Measurements from ENCODE around the gene SYS1. TPM values are rescaled to one million over a fixed set of nuclear protein-coding genes. Genes with fewer than 3 reads are reported as not detected.

Gene SYS1
- total RNA-seq, 1 experiment from 2014 or later = 29.1 TPM

DNA sequence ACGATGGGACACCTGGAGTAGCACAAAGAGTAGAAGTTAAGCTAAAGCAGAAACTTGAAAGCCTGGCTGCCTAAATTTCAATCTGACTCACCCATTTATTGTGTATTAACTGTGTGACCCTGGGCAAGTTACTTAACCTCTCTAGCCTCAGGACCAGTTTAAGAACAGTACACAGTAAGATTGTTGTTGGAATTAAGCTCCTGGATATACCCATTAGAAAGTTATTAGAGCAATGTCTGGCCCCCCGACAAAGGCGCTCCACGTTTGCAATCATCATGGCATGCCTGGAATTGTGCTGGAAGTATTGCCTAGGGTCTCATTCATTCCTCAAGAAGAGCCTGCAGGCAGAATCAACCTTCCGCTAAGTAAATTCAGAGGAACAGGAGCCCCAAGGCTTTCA, 16.1 kb upstream of the SYS1 start:
- POLR2A ChIA-PET = interaction anchor here (0.7 to 1.2 kb wide), 2 partner anchors 11 to 994 kb away, joined by 3 read pairs; no protein-coding TSS in a partner anchor
- intact Hi-C loops (cut with micrococcal nuclease; ENCODE audit: unreplicated experiment) = no loop called here
- H3K4me3 ChIP-seq (ENCODE audit: low read depth in 2 of 2, low read length in 2 of 2) = peak overlapping the region; percentile 70 to 94
- no TSS peak for BruUV-seq (replicated peaks)
- in situ Hi-C loops (cut with HindIII; ENCODE audit: low pct_unique_long_range_greater_than_20kb, low sequenced_read_pairs) = no loop called here
- CTCF ChIA-PET = interaction anchor here (0.6 to 2.0 kb wide), 4 partner anchors 10 to 1351 kb away, joined by 3 to 7 read pairs (median 4); no protein-coding TSS in a partner anchor
- DNase-seq (ENCODE audit: low read depth, low spot score) (no peak), ATAC-seq (no peak)
- peaks cover 58% of the 10 kb centered on the region for H3K4me1 ChIP-seq (ENCODE audit: control insufficient read depth, insufficient read depth, low read length)
- TF ChIP-seq, protein P1, sequence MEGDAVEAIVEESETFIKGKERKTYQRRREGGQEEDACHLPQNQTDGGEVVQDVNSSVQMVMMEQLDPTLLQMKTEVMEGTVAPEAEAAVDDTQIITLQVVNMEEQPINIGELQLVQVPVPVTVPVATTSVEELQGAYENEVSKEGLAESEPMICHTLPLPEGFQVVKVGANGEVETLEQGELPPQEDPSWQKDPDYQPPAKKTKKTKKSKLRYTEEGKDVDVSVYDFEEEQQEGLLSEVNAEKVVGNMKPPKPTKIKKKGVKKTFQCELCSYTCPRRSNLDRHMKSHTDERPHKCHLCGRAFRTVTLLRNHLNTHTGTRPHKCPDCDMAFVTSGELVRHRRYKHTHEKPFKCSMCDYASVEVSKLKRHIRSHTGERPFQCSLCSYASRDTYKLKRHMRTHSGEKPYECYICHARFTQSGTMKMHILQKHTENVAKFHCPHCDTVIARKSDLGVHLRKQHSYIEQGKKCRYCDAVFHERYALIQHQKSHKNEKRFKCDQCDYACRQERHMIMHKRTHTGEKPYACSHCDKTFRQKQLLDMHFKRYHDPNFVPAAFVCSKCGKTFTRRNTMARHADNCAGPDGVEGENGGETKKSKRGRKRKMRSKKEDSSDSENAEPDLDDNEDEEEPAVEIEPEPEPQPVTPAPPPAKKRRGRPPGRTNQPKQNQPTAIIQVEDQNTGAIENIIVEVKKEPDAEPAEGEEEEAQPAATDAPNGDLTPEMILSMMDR (IDR thresholded peaks at IDR 0.05) = no peak
- TF ChIP-seq TCF7L2 (IDR thresholded peaks at IDR 0.05; ENCODE audit: low read depth, low read length) (no peak), SIN3A (IDR thresholded peaks at IDR 0.05; ENCODE audit: borderline replicate concordance, insufficient read depth, low read depth, low read length) (no peak), POLR2AphosphoS5 (IDR thresholded peaks at IDR 0.05; ENCODE audit: low read depth, low read length) (no peak)
- TF ChIP-seq, protein P2, sequence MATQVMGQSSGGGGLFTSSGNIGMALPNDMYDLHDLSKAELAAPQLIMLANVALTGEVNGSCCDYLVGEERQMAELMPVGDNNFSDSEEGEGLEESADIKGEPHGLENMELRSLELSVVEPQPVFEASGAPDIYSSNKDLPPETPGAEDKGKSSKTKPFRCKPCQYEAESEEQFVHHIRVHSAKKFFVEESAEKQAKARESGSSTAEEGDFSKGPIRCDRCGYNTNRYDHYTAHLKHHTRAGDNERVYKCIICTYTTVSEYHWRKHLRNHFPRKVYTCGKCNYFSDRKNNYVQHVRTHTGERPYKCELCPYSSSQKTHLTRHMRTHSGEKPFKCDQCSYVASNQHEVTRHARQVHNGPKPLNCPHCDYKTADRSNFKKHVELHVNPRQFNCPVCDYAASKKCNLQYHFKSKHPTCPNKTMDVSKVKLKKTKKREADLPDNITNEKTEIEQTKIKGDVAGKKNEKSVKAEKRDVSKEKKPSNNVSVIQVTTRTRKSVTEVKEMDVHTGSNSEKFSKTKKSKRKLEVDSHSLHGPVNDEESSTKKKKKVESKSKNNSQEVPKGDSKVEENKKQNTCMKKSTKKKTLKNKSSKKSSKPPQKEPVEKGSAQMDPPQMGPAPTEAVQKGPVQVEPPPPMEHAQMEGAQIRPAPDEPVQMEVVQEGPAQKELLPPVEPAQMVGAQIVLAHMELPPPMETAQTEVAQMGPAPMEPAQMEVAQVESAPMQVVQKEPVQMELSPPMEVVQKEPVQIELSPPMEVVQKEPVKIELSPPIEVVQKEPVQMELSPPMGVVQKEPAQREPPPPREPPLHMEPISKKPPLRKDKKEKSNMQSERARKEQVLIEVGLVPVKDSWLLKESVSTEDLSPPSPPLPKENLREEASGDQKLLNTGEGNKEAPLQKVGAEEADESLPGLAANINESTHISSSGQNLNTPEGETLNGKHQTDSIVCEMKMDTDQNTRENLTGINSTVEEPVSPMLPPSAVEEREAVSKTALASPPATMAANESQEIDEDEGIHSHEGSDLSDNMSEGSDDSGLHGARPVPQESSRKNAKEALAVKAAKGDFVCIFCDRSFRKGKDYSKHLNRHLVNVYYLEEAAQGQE (IDR thresholded peaks at IDR 0.05; ENCODE audit: insufficient read depth in 1 of 2, low read depth in 2 of 2, low read length in 1 of 2) = no peak
- no peaks in the 10 kb centered on the region for H3K36me3 ChIP-seq (ENCODE audit: control insufficient read depth, insufficient read depth, low read length)
- H3K9me3 ChIP-seq (ENCODE audit: control insufficient read depth, insufficient read depth, low read depth, low read length) = no peaks in the 10 kb centered on the region
- H3K27me3 ChIP-seq (ENCODE audit: control insufficient read depth, insufficient read depth, low read length) = no peaks in the 10 kb centered on the region
- peak overlapping the region; percentile 83 for H3K27ac ChIP-seq (ENCODE audit: low read length)

DNA sequence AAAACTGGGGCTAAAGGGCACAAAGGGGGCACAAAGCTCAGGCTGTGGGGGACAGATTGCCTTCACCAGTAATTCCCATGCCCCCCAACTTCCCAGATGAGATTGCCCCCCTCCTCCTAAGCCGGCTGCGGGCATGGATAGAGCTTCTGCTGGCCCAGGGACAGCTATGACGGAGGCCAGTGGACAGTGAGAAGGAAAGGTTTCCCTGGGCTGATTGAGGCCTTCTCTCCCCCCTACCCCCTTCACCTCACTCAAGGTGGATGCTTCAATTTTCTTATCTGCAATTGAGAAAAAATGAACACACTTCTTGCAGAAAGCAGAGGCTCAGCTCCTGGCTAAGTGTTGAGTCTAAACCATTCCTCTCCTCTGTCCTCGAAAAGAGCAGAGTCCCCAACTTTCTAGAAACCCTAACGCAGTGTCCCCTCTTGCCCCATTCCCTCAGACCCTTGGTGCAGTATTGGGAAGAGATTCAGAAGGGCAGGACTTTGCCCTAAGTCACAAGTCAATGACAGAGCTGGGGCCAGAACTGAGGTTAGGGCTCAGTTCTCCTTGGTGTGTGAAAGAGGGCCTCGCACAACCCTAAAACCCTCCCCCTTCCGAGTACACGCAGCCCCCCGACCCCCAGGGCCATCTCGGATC, 15.5 kb upstream of the SYS1 start:
- Histone ChIP-seq H3K4me3 (ENCODE audit: low read depth in 2 of 2, low read length in 2 of 2) (peak overlapping the region; percentile 70 to 94), H3K27me3 (ENCODE audit: control insufficient read depth, insufficient read depth, low read length) (no peaks in the 10 kb centered on the region), H3K4me1 (ENCODE audit: control insufficient read depth, insufficient read depth, low read length) (peaks cover 52% of the 10 kb centered on the region), H3K36me3 (ENCODE audit: control insufficient read depth, insufficient read depth, low read length) (no peaks in the 10 kb centered on the region), H3K9me3 (ENCODE audit: control insufficient read depth, insufficient read depth, low read depth, low read length) (no peaks in the 10 kb centered on the region), H3K27ac (ENCODE audit: low read length) (peak overlapping the region; percentile 83)
- ATAC-seq (peak; percentile 13; the same call in 1 of the 2 replicates), DNase-seq (ENCODE audit: low read depth, low spot score) (no peak)
- in situ Hi-C loops (cut with HindIII; ENCODE audit: low pct_unique_long_range_greater_than_20kb, low sequenced_read_pairs) = no loop called here
- intact Hi-C loops (cut with micrococcal nuclease; ENCODE audit: unreplicated experiment) = no loop called here
- TSS peak; percentile 85 for BruUV-seq (replicated peaks)
- TF ChIP-seq, protein P2 (IDR thresholded peaks at IDR 0.05; ENCODE audit: insufficient read depth in 1 of 2, low read depth in 2 of 2, low read length in 1 of 2) = no peak
- TF ChIP-seq POLR2AphosphoS5 (IDR thresholded peaks at IDR 0.05; ENCODE audit: low read depth, low read length) = no peak
- no peak for TF ChIP-seq TCF7L2 (IDR thresholded peaks at IDR 0.05; ENCODE audit: low read depth, low read length)
- TF ChIP-seq SIN3A (IDR thresholded peaks at IDR 0.05; ENCODE audit: borderline replicate concordance, insufficient read depth, low read depth, low read length) = no peak
- TF ChIP-seq, protein P1 (IDR thresholded peaks at IDR 0.05) = no peak
- POLR2A ChIA-PET = interaction anchor here (0.7 to 1.2 kb wide), 2 partner anchors 12 to 993 kb away, joined by 3 read pairs; no protein-coding TSS in a partner anchor
- CTCF ChIA-PET = interaction anchor here (0.8 to 2.0 kb wide), 3 partner anchors 11 to 89 kb away, joined by 3 to 7 read pairs (median 5); no protein-coding TSS in a partner anchor
